ENCODE data around the gene PRRT3.
A peak's percentile ranks its signal among the peaks of the same experiment; 100 is the strongest.
"Not testable (repeated sequence)": the region's sequence is repeated elsewhere in the genome, so short reads cannot be mapped to it uniquely, and the experiment has no call there.

PRRT3 gene

DNA sequence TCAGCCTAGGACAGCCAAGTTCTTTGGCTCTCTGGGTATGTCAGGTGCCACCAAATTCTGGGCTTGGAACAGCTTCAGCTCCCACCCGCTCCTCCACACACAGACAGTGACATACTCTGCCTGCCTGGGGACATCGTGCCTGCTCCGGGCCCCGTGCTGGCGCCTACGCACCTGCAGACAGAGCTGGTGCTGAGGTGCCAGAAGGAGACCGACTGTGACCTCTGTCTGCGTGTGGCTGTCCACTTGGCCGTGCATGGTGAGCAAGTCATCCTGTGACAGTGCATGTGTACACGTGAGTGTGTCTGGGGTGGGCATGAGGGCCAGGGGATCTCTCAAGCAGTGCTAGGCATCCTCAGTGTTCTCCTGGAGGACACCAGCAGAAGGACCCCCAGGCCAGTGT lies 34.4 kb downstream of the PRRT3 start:
- DNase-seq = no peak

DNA sequence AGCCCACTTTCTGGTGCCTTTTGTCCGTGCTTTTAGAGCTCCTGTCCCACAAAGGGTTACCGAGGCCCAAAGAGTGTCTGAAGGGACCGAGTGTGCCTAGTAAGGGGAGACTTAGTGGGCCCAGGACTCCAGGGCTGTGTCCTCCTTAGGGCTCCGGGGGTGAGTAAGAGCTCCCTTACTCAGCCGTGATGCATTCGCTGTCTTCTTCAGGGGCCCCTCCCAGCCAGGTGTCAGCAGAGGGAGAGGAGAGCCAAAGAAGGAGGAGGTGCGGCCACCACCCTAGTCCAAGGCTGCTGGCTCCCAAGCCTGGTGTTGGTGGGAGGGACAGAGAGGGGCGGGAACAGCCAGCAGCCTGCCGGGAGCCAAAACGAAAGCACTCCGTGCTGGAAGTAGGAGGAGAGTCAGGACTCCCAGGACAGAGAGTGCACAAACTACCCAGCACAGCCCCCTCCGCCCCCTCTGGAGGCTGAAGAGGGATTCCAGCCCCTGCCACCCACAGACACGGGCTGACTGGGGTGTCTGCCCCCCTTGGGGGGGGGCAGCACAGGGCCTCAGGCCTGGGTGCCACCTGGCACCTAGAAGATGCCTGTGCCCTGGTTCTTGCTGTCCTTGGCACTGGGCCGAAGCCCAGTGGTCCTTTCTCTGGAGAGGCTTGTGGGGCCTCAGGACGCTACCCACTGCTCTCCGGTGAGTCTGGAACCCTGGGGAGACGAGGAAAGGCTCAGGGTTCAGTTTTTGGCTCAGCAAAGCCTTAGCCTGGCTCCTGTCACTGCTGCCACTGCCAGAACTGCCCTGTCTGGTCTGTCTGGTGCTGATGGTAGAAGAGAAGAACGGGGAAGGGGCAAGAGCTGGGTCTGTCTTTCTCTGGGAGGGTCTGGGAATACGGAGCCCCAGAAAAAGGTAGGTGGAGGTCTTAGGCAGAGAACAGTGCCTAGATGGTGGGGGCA lies 35.2 kb downstream of the PRRT3 start, which contains the start of gene IL17RC:
IL17RC (plus strand) TSS at position 365 of the 947 bp plus-strand sequence; CDS start at position 583, 218 bp downstream.
- peak; percentile 60 to 74 for DNase-seq

DNA sequence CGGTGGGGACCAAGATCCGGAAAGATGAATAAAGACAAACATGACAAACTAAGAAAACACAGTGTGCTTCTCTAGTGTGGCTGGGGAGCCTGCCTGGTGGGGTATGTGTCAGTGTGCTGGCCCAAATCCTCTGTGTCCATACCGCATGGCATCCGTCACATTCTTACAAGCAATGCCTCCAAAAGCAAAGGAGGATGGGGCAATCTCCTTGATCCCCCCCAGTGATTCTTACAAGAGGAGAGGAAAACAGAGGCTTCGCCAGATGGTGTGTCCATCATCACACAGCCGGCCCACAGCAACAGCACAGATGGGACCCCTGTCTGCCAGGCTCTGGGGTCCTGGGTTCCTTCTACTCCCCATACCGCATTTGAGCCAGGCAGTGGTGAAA lies 35.9 kb downstream of the PRRT3 start:
- no peak for DNase-seq

DNA sequence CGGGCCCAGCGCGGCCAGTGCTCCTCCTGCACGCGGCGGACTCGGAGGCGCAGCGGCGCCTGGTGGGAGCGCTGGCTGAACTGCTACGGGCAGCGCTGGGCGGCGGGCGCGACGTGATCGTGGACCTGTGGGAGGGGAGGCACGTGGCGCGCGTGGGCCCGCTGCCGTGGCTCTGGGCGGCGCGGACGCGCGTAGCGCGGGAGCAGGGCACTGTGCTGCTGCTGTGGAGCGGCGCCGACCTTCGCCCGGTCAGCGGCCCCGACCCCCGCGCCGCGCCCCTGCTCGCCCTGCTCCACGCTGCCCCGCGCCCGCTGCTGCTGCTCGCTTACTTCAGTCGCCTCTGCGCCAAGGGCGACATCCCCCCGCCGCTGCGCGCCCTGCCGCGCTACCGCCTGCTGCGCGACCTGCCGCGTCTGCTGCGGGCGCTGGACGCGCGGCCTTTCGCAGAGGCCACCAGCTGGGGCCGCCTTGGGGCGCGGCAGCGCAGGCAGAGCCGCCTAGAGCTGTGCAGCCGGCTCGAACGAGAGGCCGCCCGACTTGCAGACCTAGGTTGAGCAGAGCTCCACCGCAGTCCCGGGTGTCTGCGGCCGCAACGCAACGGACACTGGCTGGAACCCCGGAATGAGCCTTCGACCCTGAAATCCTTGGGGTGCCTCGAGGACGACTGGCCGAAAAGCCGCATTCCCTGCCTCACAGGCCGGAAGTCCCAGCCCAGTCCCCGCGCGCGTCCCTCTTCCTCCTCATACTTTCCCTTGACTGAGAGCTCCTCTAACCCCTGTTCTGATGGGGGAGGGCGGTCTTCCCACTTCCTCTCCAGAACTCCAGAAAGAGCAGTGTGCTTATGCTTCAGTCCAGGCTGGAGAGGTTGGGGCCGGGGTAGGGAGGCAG lies 36.7 kb downstream of the PRRT3 start:
- peak; percentile 66 to 81 for DNase-seq

DNA sequence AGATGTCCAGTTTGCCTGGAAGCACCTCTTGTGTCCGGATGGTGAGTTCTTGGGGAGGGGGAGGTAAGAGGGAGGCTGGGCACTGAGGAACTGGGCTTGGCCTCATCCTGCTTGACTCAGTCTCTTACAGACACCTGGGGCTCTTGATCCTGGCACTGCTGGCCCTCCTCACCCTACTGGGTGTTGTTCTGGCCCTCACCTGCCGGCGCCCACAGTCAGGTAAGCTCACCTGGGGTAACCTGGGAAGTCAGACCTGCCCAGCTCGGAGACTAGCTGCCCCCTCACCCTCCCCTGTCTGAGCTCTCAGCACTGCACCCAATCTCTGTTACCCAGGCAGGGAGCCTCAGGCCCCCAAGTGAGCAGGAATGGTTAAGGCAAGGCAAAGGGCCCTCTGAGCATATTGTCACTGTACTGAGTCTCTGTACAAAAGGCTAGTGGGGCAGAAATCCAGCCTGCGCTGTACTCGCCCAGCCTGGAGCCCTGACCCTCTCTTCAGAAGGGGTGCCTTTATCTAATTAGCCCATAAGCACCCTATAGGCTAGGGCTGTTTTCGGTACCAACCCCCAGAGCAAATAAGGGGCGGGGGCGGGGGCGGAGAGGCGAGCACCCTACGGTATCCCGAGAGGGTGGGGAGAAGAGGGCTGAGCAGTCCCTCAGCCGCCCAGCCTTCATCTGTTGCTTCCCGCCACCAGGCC lies 37.5 kb downstream of the PRRT3 start:
- DNase-seq = no peak

DNA sequence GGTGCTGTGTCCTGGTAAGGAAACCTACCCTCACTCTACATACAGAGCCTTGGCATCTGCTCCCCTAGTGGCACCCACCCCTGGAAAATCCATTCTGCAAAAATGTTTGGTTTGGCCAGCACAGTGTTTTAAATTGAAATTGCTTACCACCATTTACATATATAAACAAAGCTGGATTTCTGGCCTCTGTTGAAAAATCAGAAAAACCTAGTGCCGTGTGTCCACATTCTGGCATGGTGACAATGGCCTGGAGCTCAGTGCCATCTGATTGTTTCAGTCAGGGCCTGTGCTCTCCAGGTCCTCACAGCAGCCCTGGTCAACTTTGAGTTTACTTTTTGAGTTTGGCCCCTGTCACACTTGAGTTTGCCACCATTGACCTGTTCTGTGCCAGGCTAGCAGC lies 38.2 kb downstream of the PRRT3 start:
- DNase-seq = no peak

DNA sequence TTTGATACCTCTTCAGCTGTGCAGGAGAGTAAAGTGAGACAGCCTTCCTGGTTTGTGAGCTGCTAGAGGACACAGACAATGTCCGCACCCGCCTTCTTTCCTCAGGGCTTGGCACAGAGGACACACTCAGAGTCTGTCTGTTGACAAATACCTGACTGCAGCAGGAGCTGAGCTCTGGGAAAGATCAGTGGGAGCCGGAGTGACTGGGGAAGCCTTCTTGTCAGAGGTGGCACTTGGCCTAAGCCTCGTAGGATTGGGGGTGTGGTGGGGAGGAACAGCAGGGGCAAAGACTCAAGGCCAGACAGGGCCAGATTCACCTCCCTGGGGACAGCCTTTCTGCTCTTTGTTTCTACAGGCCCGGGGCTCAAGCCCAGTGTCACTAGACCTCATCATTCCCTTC lies 38.6 kb downstream of the PRRT3 start:
- no peak for DNase-seq

DNA sequence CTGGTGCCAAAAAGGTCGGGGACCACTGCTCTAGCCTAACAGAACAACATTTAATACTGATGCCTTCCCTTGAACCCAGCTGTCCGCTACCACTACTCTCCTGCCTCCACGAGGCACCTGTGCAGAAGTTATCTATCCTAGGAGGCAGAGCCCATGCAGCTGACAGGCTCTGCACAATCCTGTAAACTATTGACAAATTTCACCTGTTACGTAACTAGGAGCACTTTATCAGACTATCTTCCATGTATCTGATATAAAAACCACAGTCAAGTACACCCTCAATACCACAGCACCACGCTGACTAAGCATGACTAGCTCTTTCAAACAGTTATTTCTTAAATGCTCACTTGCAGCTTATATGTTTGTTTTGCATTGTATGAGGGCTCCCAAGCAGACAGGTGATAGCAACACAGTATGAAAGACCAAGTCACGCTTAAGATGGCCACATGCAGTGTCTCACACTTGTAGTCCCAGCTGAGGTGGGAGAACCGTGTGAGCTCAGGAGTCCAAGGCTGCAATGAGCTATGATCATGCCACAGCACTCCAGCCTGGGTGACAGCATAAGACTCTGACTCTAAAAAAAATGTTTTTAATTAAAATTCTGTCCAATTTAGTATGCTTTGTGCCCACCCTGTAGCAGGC lies 39.8 kb downstream of the PRRT3 start:
- no peak for DNase-seq

DNA sequence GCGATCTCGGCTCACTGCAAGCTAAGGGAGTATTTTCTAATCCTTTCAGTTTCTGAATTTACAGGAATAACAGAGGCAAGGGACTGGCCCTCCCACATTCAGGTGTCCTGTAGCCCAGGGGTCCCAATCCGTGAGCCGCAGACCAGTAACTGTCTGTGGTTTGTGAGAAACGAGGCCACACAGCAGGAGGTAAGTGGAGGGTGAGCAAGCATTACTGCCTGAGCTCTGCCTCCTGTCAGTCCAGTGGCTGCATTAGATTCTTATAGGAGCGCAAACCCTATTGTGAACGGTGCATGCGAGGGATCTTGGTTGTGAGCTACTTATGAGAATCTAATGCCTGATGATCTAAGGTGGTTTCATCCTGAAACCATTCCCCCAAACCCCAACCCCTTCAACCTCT lies 40.3 kb downstream of the PRRT3 start:
- no peak for DNase-seq

DNA sequence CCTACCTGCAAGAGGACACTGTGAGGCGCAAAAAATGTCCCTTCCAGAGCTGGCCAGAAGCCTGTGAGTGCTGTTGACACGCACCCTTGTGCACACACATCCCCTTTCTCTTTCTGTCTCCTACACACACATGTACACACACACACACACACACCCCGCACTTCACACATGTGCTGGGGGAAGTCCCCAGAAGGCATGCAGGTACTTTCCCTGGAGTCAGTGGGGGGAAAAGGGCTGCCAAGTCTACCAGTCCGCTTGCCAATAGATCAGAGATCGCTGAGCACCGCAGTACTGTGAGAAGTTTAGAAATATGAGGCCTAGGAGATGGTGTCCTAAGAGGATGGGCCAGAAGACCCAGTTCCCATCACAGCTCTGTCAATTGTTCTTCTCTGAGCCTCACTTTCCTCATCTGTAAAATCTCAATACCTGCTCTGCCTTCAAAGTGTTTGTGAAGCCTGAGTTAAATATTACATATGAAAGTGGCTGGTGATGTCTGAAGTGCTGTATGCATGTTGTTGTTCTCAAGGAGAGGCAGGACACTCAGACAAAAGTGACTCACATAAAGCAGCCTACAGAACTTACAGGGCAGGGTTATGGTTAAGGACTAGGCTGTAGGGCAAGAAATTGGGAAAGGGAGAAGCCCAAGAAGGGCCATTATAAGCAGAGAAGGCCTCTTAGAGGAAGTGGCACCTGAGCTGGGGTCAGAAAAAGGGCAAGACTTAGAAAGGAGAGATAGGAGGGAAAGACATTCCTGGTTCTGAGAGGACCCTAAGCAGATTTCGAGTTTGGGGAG lies 42.8 kb downstream of the PRRT3 start:
- peak in 1 of 2 donors; percentile 17 for DNase-seq

DNA sequence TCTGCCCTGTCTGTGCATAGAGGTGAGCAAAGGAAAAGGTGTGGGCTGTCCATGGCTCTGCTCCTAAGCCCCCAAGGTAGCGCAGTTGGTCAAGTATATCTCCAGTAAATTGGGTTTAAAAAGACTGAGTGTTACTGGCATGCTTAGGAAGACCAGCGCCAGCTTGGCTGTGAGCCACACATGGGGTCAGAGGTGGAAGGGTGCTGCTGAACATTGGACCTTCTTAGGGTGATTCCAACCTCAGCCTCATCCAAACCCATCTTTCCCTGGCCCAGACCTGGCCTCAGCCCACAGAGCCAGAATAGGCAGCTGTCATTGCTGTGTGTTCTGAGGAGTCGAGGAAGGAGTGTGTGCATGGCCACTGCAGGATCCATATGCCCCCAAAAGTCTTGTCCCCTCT lies 43.9 kb downstream of the PRRT3 start:
- DNase-seq = no peak

DNA sequence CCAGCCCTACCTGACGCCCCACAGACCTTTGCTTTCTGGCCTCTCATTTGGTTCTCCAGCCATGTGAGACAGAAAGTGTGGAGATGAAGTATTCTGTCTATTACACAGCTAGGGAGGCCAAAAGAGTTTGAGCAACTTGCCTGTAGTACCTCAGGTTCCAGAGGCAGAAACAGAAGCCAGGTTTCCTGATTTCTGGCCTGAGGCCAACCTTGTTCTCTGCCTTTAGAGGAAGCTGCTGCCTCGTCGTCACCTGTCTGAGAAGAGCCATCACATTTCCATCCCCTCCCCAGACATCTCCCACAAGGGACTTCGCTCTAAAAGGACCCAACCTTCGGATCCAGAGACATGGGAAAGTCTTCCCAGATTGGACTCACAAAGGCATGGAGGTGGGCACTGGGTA lies 45.7 kb downstream of the PRRT3 start:
- no peak for DNase-seq

DNA sequence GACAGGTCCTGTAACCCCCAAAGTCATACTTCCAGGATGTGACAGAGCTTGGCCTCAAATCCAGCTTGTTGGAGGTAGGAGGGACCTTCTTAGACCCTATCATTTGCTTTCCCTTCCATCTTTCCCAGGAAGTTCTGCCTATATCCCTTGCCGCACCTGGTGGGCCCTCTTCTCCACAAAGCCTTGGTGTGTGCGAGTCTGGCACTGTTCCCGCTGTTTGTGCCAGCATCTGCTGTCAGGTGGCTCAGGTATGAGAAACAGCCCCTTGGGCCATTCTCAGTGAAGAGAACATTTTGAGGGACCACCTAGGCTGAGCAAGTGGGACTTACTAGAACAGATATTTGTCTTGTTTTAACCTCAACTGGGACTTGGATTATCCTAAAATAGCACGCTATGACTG lies 48.3 kb downstream of the PRRT3 start:
- DNase-seq = no peak

DNA sequence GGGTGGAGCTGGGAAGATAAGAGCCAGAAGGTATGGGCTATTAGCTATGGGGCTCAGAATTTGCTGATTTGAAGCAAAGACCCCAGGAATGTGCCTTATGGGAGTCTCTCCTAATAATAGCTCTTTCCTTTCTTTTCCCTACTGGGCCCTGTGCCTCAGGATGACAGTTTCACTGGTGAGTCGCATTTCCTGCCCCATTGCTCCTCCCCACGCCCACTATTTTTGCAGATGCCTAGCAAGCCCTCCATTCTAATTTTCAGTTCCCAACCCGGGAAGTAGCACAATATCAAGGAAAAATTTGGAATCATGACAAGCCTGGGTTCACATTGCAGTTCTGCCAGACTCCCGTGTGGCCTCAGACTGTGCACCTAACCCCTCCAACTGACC lies 49.0 kb downstream of the PRRT3 start:
- peak; percentile 20 to 54 for DNase-seq

DNA sequence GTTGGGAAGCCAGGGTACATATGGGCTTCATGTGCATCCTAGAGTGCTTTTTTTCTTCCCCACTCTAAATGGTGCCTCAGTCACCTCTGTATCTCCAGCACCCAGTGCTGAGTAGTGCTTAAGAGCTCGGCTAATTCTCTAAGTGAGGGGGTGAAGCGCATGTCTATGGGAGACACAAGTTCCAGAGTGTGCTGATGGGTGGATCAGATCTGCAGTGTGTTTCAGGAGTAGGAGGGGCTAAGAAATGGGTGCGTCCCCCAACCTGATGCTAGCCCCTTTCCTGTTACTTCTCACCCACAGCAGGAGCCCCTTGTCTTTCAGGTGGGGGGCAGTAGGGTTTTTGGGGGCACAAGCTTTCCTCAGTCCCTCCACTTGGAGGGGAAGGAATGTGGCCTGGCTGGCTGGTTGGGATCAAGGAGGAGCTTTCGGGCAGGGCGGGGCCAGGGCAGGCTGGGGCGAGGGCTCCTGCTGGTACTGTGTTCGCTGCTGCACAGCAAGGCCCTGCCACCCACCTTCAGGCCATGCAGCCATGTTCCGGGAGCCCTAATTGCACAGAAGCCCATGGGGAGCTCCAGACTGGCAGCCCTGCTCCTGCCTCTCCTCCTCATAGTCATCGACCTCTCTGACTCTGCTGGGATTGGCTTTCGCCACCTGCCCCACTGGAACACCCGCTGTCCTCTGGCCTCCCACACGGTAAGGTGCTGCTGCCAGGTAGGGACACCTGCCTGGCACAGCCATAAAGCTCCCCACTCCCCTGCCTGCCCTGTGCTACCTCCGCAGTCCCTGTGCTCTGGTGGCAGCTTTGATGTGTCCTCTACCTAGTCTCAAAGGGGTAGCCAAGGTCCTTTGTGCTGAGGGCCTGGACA lies 49.6 kb downstream of the PRRT3 start, which contains the start of gene IL17RE:
IL17RE (plus strand) TSS at position 477 of the 866 bp plus-strand sequence; CDS start at position 562, 85 bp downstream.
- DNase-seq = no peak

DNA sequence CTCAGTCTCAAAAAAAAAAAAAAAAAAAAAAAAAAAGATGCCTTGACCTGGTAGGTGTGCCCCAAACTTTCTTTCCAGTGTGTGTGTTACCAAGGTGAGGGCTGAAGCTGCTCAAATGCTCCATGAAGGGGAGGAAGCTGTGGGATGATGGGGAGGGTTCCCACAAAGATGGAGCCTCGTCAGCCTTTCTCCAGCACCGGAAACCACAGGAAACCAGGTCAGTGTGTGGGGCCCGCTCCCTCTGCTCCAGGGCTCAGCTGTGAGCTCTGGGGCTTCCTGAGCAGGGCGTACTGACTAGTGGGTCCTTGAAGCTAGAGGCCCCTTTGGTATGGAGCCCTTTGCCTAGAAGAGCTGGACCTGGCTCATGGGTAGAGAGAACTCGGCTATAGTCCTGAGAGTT lies 50.2 kb downstream of the PRRT3 start:
- DNase-seq = no peak

DNA sequence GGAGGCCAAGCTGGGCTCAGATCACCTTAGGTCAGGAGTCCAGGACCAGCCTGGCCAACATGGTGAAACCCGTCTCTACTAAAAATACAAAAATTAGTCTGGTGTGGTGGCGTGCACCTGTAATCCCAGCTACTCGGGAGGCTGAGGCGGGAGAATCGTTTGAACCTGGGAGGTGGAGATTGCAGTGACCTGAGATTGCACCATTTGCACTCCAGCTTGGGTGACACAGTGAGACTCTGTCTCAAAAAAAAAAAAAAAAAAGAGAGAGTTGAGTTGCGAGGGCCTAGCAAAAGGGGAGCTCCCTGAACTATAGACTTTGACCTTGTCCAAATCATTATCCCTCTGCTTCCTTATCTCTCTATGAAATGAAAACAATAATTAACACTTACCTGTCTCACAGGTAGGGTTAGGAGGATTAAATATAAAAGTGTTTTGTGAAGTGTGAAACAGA lies 51.2 kb downstream of the PRRT3 start:
- DNase-seq = not testable (repeated sequence)

DNA sequence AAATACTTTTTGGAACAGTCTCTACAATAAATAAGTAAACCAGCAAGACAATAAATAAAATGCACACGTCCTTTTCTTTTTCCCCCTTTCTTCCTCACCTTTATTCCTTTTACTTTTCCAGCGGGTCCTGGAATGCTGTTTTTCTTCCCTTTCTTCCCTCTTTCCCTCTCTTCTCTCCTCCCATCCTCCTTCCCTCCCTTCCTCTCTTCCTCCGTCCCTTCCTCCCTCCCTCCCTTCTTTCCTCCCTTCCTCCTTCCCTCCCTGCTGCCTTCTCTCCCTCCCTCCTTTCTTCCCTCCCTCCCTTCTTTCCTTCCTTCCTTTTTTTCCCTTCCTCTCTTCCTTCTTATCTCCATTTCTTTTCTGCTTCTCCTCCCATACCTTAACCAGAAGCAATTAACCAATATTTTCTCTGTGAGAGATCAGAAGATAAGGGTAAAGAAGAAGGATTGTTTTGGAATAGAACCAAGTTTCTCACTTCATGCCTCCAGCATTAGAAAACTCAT lies 52.9 kb downstream of the PRRT3 start:
- DNase-seq = no peak

DNA sequence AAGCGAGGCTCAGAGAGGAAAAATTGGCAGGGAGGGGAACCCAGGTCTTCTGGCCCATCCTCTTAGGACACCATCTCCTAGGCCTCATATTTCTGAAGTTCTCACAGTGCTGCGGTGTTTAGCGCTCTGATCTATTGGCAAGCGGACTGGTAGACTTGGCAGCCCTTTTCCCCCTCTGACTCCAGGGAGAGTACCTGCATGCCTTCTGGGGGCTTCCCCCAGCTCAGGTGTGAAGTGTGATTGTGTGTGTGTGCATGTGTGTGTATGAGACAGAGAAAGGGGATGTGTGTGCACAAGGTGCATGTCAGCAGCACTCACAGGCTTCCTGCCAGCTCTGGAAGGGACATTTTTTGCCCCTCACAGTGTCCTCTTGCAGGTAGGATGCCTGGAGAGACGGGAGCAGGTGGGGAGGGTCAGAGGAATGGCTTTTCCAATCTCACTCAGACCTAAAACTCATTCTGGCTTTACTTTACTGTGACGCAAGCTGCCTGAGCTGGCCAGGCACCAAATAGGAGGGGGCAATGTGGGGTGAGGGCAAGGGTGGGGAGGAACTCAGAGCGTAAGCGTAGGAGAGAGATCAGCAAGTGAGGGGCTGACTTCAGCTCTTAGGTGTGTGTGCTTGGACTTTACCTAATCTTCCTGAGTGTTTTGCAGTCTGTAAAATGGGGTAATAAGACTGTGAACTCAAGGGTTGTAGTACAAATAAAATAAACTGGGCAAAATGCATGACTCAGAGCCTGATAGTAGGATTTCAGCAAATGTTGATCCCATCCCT lies 53.6 kb downstream of the PRRT3 start:
- no peak for DNase-seq

Measured in inflammatory macrophage (primary cell).